ENCODE measurements around the gene KSR2. TPM values are rescaled to one million over a fixed set of nuclear protein-coding genes. Genes with fewer than 3 reads are reported as not detected.
A peak's percentile ranks its signal among the peaks of the same experiment; 100 is the strongest.

KSR2 gene
- total and polyA plus RNA-seq, 9 donors = under 0.01 to 0.14 (median 0.04) TPM; not detected in 3

- Histone ChIP-seq H3K4me3 (ENCODE audit: low read length) (no peak overlapping the region), H3K27me3 (ENCODE audit: control insufficient read depth, insufficient read depth, low read length) (peaks cover 3% of the 10 kb centered on the region), H3K27ac (ENCODE audit: low read length) (peak overlapping the region; percentile 62), H3K9me3 (replicated peaks; ENCODE audit: control insufficient read depth, low read depth, low read length) (no peaks in the 10 kb centered on the region), H3K4me1 (ENCODE audit: control insufficient read depth, insufficient read depth, low read length) (peaks cover 13% of the 10 kb centered on the region), H3K36me3 (ENCODE audit: control insufficient read depth, insufficient read depth, low read length) (no peaks in the 10 kb centered on the region)
- peak; percentile 71 for DNase-seq
- WGBS (ENCODE audit: insufficient coverage) = 38% methylated on average over 6 of the region's 13 CpGs
Observed at GRCh38 chr12:117685110-117685926, 283.5 kb downstream of the KSR2 start.

- H3K9me3 ChIP-seq (replicated peaks; ENCODE audit: control insufficient read depth, low read depth, low read length) = no peaks in the 10 kb centered on the region
- peaks cover 3% of the 10 kb centered on the region for H3K27me3 ChIP-seq (ENCODE audit: control insufficient read depth, insufficient read depth, low read length)
- DNase-seq = no peak
- no peaks in the 10 kb centered on the region for H3K36me3 ChIP-seq (ENCODE audit: control insufficient read depth, insufficient read depth, low read length)
- H3K4me1 ChIP-seq (ENCODE audit: control insufficient read depth, insufficient read depth, low read length) = peaks cover 13% of the 10 kb centered on the region
- H3K27ac ChIP-seq (ENCODE audit: low read length) = no peak overlapping the region
- no peak overlapping the region for H3K4me3 ChIP-seq (ENCODE audit: low read length)
- WGBS (ENCODE audit: insufficient coverage) = 100% methylated on average over 1 of the region's 6 CpGs
Observed at GRCh38 chr12:117684471-117684870, 284.3 kb downstream of the KSR2 start.

GRCh38 chr12:117680312-117680711 is 288.5 kb downstream of the KSR2 start:
- peaks cover 5% of the 10 kb centered on the region for H3K4me1 ChIP-seq (ENCODE audit: control insufficient read depth, insufficient read depth, low read length)
- H3K27me3 ChIP-seq (ENCODE audit: control insufficient read depth, insufficient read depth, low read length) = peaks cover under 1% of the 10 kb centered on the region
- no peak overlapping the region for H3K27ac ChIP-seq (ENCODE audit: low read length)
- no CpG with 5 or more reads among the region's 3 CpGs for WGBS (ENCODE audit: insufficient coverage)
- DNase-seq = peak; percentile 22
- H3K9me3 ChIP-seq (replicated peaks; ENCODE audit: control insufficient read depth, low read depth, low read length) = no peaks in the 10 kb centered on the region
- no peaks in the 10 kb centered on the region for H3K36me3 ChIP-seq (ENCODE audit: control insufficient read depth, insufficient read depth, low read length)
- H3K4me3 ChIP-seq (ENCODE audit: low read length) = no peak overlapping the region

GRCh38 chr12:117679776-117680175 is 289.0 kb downstream of the KSR2 start:
- Histone ChIP-seq H3K9me3 (replicated peaks; ENCODE audit: control insufficient read depth, low read depth, low read length) (no peaks in the 10 kb centered on the region), H3K4me3 (ENCODE audit: low read length) (no peak overlapping the region), H3K27me3 (ENCODE audit: control insufficient read depth, insufficient read depth, low read length) (no peaks in the 10 kb centered on the region), H3K27ac (ENCODE audit: low read length) (no peak overlapping the region), H3K36me3 (ENCODE audit: control insufficient read depth, insufficient read depth, low read length) (no peaks in the 10 kb centered on the region), H3K4me1 (ENCODE audit: control insufficient read depth, insufficient read depth, low read length) (no peaks in the 10 kb centered on the region)
- DNase-seq = no peak

- Histone ChIP-seq H3K36me3 (ENCODE audit: control insufficient read depth, insufficient read depth, low read length) (no peaks in the 10 kb centered on the region), H3K27ac (ENCODE audit: low read length) (no peak overlapping the region), H3K4me3 (ENCODE audit: low read length) (no peak overlapping the region), H3K27me3 (ENCODE audit: control insufficient read depth, insufficient read depth, low read length) (peaks cover 2% of the 10 kb centered on the region), H3K4me1 (ENCODE audit: control insufficient read depth, insufficient read depth, low read length) (no peaks in the 10 kb centered on the region), H3K9me3 (replicated peaks; ENCODE audit: control insufficient read depth, low read depth, low read length) (no peaks in the 10 kb centered on the region)
- no peak for DNase-seq
- 80% methylated on average over 1 of the region's 1 CpG for WGBS (ENCODE audit: insufficient coverage)
Observed at GRCh38 chr12:117674763-117675162, 294.0 kb downstream of the KSR2 start.

GRCh38 chr12:117674313-117674712 is 294.5 kb downstream of the KSR2 start:
- no peaks in the 10 kb centered on the region for H3K9me3 ChIP-seq (replicated peaks; ENCODE audit: control insufficient read depth, low read depth, low read length)
- no peak overlapping the region for H3K27ac ChIP-seq (ENCODE audit: low read length)
- H3K4me3 ChIP-seq (ENCODE audit: low read length) = no peak overlapping the region
- no peaks in the 10 kb centered on the region for H3K36me3 ChIP-seq (ENCODE audit: control insufficient read depth, insufficient read depth, low read length)
- DNase-seq = no peak
- peaks cover 2% of the 10 kb centered on the region for H3K27me3 ChIP-seq (ENCODE audit: control insufficient read depth, insufficient read depth, low read length)
- WGBS (ENCODE audit: insufficient coverage) = no CpG with 5 or more reads among the region's 3 CpGs
- H3K4me1 ChIP-seq (ENCODE audit: control insufficient read depth, insufficient read depth, low read length) = no peaks in the 10 kb centered on the region

- DNase-seq = no peak
- peaks cover 2% of the 10 kb centered on the region for H3K27me3 ChIP-seq (ENCODE audit: control insufficient read depth, insufficient read depth, low read length)
- 29% methylated on average over 6 of the region's 8 CpGs for WGBS (ENCODE audit: insufficient coverage)
- H3K4me1 ChIP-seq (ENCODE audit: control insufficient read depth, insufficient read depth, low read length) = no peaks in the 10 kb centered on the region
- no peaks in the 10 kb centered on the region for H3K36me3 ChIP-seq (ENCODE audit: control insufficient read depth, insufficient read depth, low read length)
- H3K9me3 ChIP-seq (replicated peaks; ENCODE audit: control insufficient read depth, low read depth, low read length) = no peaks in the 10 kb centered on the region
- H3K4me3 ChIP-seq (ENCODE audit: low read length) = no peak overlapping the region
- no peak overlapping the region for H3K27ac ChIP-seq (ENCODE audit: low read length)
Observed at GRCh38 chr12:117671734-117672133, 297.1 kb downstream of the KSR2 start.

GRCh38 chr12:117664169-117664568 is 304.6 kb downstream of the KSR2 start:
- Histone ChIP-seq H3K4me1 (ENCODE audit: control insufficient read depth, insufficient read depth, low read length) (no peaks in the 10 kb centered on the region), H3K4me3 (ENCODE audit: low read length) (no peak overlapping the region), H3K27ac (ENCODE audit: low read length) (no peak overlapping the region), H3K36me3 (ENCODE audit: control insufficient read depth, insufficient read depth, low read length) (no peaks in the 10 kb centered on the region), H3K27me3 (ENCODE audit: control insufficient read depth, insufficient read depth, low read length) (peaks cover 2% of the 10 kb centered on the region), H3K9me3 (replicated peaks; ENCODE audit: control insufficient read depth, low read depth, low read length) (no peaks in the 10 kb centered on the region)
- DNase-seq = no peak
- WGBS (ENCODE audit: insufficient coverage) = 51% methylated on average over 3 of the region's 5 CpGs

- no peak overlapping the region for H3K4me3 ChIP-seq (ENCODE audit: low read length)
- H3K4me1 ChIP-seq (ENCODE audit: control insufficient read depth, insufficient read depth, low read length) = no peaks in the 10 kb centered on the region
- no peak for DNase-seq
- 60% methylated on average over 1 of the region's 8 CpGs for WGBS (ENCODE audit: insufficient coverage)
- no peaks in the 10 kb centered on the region for H3K9me3 ChIP-seq (replicated peaks; ENCODE audit: control insufficient read depth, low read depth, low read length)
- no peak overlapping the region for H3K27ac ChIP-seq (ENCODE audit: low read length)
- no peaks in the 10 kb centered on the region for H3K36me3 ChIP-seq (ENCODE audit: control insufficient read depth, insufficient read depth, low read length)
- peaks cover 2% of the 10 kb centered on the region for H3K27me3 ChIP-seq (ENCODE audit: control insufficient read depth, insufficient read depth, low read length)
Observed at GRCh38 chr12:117662620-117663395, 306.0 kb downstream of the KSR2 start.

- WGBS (ENCODE audit: insufficient coverage) = 0% methylated on average over 1 of the region's 6 CpGs
- H3K27me3 ChIP-seq (ENCODE audit: control insufficient read depth, insufficient read depth, low read length) = peaks cover 2% of the 10 kb centered on the region
- H3K9me3 ChIP-seq (replicated peaks; ENCODE audit: control insufficient read depth, low read depth, low read length) = no peaks in the 10 kb centered on the region
- H3K4me3 ChIP-seq (ENCODE audit: low read length) = no peak overlapping the region
- no peaks in the 10 kb centered on the region for H3K4me1 ChIP-seq (ENCODE audit: control insufficient read depth, insufficient read depth, low read length)
- H3K27ac ChIP-seq (ENCODE audit: low read length) = no peak overlapping the region
- DNase-seq = no peak
- H3K36me3 ChIP-seq (ENCODE audit: control insufficient read depth, insufficient read depth, low read length) = no peaks in the 10 kb centered on the region
Observed at GRCh38 chr12:117662220-117662619, 306.6 kb downstream of the KSR2 start.
